Coronary artery (tissue), 2 donors: Measurements from ENCODE around the gene PIEZO2.
A peak's percentile ranks its signal among the peaks of the same experiment; 100 is the strongest.

ENCODE experiments used
- DNase-seq: peaks from one replicate; pipeline ENCODE4 v3.0.0-alpha.2; 2017; ENCODE audit warnings: low spot score
- H3K27ac ChIP-seq, 2 donors: fragments of 200-600 bp; sonication (generic); one replicate each; pipeline ENCODE4 v1.5.1; 2016 to 2019
- H3K4me3 ChIP-seq: fragments of 200-600 bp; sonication (generic); 2 replicates; pipeline ENCODE4 v1.5.1; 2016; ENCODE audit warnings: mild to moderate bottlenecking, moderate library complexity
- TF ChIP-seq, protein P1 (sequence below): fragments of 200-600 bp; sonication (generic); IDR thresholded peaks from one replicate; pipeline ENCODE4 v1.5.1; 2019; ENCODE audit warnings: antibody characterized with exemption

The PIEZO2 gene

DNA sequence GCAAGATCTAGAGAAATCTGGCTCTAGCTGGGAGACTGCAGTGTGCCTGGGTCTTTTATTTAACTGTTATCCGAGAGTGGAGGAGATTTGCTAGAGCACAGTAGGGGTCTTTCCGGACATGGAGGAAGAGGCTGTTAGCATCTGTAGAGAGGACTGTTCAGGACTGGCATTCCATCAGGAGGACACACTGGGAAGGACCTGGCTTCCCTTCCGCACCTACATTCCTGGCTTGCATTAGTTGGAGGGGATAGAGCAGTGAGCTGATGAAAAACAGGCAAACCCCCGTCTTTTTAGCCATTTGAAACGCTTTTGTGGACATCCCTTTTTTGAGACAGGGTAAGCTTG is 874 bp upstream of the PIEZO2 start:
- DNase-seq = no peak
- Histone ChIP-seq H3K4me3 (peak overlapping the region; percentile 76), H3K27ac (no peak overlapping the region)
- TF ChIP-seq, protein P1, sequence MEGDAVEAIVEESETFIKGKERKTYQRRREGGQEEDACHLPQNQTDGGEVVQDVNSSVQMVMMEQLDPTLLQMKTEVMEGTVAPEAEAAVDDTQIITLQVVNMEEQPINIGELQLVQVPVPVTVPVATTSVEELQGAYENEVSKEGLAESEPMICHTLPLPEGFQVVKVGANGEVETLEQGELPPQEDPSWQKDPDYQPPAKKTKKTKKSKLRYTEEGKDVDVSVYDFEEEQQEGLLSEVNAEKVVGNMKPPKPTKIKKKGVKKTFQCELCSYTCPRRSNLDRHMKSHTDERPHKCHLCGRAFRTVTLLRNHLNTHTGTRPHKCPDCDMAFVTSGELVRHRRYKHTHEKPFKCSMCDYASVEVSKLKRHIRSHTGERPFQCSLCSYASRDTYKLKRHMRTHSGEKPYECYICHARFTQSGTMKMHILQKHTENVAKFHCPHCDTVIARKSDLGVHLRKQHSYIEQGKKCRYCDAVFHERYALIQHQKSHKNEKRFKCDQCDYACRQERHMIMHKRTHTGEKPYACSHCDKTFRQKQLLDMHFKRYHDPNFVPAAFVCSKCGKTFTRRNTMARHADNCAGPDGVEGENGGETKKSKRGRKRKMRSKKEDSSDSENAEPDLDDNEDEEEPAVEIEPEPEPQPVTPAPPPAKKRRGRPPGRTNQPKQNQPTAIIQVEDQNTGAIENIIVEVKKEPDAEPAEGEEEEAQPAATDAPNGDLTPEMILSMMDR = no peak

DNA sequence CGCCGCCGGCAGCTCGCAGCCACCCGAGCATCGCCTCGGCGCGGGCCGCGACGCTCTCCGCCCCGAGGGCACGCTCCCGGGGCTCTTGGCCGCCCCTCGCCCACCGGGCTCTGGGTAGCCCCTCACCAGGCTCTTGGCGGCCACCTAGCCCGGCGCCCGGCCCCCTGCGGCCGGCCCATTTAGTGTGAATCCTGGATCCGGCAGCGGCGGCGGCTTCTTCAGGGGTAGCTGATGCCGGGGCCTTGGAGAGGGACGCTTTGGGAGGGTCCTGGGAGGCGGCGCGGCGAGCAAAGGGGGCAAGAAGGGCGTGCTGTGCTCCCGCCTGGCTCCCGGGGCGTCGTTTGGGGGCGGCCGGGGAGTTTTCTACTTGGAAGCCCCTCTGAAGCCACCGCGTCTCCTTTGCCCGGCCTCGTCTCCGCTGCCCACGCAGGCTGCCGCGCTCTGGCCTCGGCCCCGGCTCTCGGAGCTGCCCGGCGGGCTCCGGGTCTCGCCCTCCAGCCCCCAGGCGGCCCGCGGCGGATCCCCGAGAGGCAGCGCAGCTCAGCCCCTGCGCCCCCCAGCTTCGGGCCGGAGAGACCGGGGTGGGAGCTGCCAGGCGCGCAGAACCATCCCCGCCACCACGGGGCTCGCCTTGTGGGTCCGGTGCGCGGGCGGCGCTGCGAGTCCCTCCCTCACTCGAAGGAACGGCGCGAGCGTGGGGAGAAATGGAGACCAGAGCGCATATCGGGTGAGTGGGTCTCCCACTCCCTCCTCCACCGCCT is 509 bp downstream of the PIEZO2 start:
- Histone ChIP-seq H3K27ac (no peak overlapping the region), H3K4me3 (peak overlapping the region; percentile 76)
- TF ChIP-seq, protein P1 = no peak
- no peak for DNase-seq

DNA sequence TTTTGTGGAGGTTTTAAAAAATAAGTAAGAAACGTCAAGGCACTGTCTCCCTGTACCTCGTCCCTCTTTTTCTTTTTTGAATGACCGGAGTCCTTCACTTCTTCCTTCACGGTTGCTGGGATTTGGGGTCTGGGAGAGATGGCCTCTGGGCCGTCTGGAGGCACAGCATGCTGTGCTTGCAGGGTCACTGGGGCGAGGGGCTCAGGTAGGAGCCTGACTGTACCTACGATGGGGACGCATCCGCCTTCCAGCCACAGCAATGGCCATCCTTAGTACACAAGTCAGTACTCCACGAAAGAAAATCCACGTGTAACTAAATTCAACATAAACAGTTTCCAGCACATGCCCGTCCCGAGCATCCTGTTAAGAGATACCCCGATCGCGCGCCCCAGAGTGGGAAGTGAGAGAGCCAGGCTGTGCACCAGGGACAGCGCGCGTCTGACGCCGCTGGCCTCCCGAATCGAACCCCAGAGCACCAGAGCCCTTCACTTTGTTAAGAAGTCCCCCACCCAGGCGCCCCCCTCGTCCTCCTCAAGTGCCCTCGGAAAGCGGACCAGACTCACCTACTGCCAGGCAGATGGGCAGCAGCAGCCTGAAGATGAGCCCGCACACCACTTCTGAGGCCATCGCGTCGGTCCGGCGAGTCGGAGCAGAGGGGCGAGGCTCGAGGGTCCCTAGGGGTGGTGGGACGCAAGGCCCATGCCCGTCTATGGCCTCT is 1.2 kb downstream of the PIEZO2 start:
- no peak for DNase-seq
- peak overlapping the region; percentile 76 for H3K4me3 ChIP-seq
- no peak overlapping the region for H3K27ac ChIP-seq
- TF ChIP-seq, protein P1 = no peak

DNA sequence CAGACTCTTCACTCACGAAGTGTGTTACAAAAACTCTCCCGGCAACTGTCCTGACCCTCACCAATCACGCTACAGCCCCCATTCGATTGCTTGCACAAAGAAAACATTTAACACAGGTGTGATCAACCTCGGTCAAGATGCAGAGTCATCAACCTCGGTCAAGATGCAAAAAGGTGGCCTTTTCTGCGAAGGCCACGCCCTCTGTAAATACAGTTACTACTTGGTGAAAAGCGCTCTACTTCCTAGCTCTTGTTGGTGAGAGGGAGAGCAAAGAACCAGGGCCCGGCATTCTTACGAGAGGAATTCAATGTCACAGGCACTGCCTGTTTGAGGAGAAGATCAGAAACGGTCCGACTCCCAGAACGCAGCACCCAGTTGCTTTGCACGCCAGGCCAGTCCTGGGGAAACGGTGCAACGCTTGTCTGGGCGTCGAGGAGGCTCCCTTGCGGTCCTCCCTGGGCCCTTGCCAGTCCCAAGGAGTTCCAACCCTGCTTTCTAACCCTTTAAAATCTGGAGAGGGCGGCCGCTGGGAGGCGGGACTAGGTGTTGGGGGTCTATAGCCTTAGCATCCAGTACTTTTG is 1.9 kb downstream of the PIEZO2 start:
- no peak for DNase-seq
- Histone ChIP-seq H3K4me3 (peak overlapping the region; percentile 21), H3K27ac (no peak overlapping the region)
- TF ChIP-seq, protein P1 = no peak

DNA sequence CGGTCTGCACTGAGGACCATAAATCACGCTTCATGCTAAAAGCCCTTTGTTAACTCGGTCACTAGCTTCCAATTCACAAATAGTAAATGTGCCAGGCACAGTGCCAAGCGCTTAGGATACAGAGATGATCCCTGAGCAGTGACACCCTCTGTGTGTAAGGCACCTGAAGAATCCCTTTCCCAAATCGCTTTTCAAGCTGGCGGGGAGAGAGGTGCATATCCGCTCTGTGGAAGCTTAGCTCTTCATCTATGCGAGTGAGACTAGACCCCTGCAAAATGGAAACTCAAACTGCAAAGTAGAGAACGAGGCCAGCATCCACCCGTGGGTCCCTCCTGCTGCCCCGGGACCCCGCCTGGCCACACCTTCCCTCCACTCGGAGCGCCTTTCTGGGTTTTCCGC is 2.4 kb downstream of the PIEZO2 start:
- TF ChIP-seq, protein P1 = no peak
- Histone ChIP-seq H3K4me3 (peak overlapping the region; percentile 21), H3K27ac (no peak overlapping the region)
- no peak for DNase-seq

DNA sequence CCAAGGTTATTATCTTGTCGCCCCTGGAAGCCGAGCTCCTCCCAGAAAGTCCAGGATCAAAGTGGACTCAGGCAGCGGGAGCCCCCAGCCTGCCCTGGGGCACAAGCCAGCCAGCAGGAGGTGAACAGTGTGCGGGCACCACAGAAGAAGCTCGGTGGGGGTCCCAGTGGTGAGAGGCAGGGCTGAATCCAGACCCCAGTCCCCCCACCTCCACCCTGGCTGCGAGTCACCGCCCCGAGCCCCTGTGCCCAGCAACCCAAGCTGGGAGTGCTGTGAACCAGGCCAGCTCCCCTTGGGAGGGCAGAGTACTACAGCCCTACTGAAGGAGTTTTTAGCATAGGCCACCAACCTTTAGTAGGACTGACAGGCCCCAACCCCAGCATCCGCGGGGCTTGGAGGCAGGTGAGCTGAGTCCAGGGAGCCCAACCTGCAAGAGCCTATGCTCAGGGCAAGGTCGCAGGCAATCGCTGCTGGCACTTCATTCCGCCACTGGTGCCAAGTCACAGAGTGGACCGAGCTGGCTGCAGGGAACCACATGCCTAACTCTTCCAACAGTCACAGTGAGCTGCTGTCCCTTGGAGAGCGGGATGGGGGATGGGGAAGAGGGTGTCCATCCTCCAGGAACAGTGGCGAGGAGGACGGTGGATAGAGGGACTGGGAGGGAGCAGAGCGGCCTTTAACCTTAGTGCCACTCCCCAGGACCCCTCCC is 3.0 kb downstream of the PIEZO2 start:
- DNase-seq = no peak
- peak overlapping the region; percentile 21 for H3K4me3 ChIP-seq
- TF ChIP-seq, protein P1 = no peak
- H3K27ac ChIP-seq = no peak overlapping the region
